ENCODE results near the gene MOB1B. TPM values are rescaled to one million over a fixed set of nuclear protein-coding genes. Genes with fewer than 3 reads are reported as not detected.

The MOB1B gene
- total and polyA plus RNA-seq, 10 of the 15 experiments (the other 5 are each of a cell fraction or from before 2014, with no cell fraction given): 1.9 to 11.4 (median 6.1) TPM

DNA sequence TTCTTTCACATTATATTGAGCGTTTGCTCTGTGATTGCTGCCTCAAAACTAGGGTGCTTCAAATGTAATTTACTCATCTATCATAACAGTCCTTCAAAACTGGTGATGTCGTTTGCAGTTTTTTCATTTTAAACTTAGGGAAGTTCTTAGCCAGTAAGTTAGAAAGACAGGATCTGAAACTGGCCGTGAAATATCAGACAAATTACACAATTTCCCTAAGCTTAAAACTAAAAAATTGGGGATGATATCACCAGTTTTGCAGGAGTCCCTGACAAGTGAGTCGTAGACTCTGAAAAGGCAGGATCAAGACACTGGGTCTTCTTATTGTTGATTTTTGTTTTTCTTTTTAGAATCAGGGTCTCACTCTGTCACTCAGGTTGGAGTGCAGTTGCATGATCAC, 44.8 kb downstream of the MOB1B start:
- Histone ChIP-seq H3K27ac (ENCODE audit: control insufficient read depth, insufficient read depth) (no peak overlapping the region), H3K4me1 (ENCODE audit: control insufficient read depth, insufficient read depth, low read length) (peaks cover 2% of the 10 kb centered on the region; the same call in 1 of the 2 replicates), H3K27me3 (replicated peaks in 1 of 2; ENCODE audit: control insufficient read depth in 2 of 2, insufficient read depth in 2 of 2, low read length in 1 of 2) (no peaks in the 10 kb centered on the region), H3K9ac (ENCODE audit: control insufficient read depth, insufficient read depth, low read length) (no peak overlapping the region), H2AFZ (ENCODE audit: control insufficient read depth, low read depth, low read length) (no peak overlapping the region), H3K4me2 (ENCODE audit: control insufficient read depth, insufficient read depth) (no peak overlapping the region), H3K79me2 (ENCODE audit: control insufficient read depth, insufficient read depth, low read length) (no peaks in the 10 kb centered on the region; the same call in 1 of the 2 replicates), H3K4me3 (no peak overlapping the region), H4K20me1 (ENCODE audit: control insufficient read depth, insufficient read depth) (no peaks in the 10 kb centered on the region), H3K9me3 (replicated peaks; ENCODE audit: control insufficient read depth, insufficient read depth, low read length) (no peaks in the 10 kb centered on the region), H3K36me3 (ENCODE audit: control insufficient read depth in 2 of 2, insufficient read depth in 2 of 2, low read length in 1 of 2) (no peaks in the 10 kb centered on the region)
- SMC1A ChIA-PET (ENCODE audit: uncharacterized antibody, unreplicated experiment): interaction anchor here (1.3 to 1.6 kb wide), 2 partner anchors 10 to 21 kb away, joined by 3 to 5 read pairs; no protein-coding TSS in a partner anchor
- 87% methylated on average over 4 of the region's 4 CpGs for WGBS (ENCODE audit: insufficient coverage, insufficient replicate concordance, low lambda C conversion rate, missing lambda C conversion rate)
- no peak for FAIRE-seq
- in situ Hi-C loops (cut with MboI) (no loop called here), intact Hi-C loops (cut with micrococcal nuclease; ENCODE audit: unreplicated experiment) (no loop called here)
- CTCF ChIA-PET: interaction anchor here (1.5 kb wide), 1 partner anchor 295 kb away, joined by 3 read pairs; no protein-coding TSS in a partner anchor
- ATAC-seq: no peak
- POLR2A ChIA-PET: no interaction called here
- RAD21 ChIA-PET (ENCODE audit: unreplicated experiment): no interaction called here
- TF ChIP-seq EED (IDR thresholded peaks at IDR 0.05; ENCODE audit: low read depth) (no peak), MYC (IDR thresholded peaks at IDR 0.05; ENCODE audit: insufficient read depth, insufficient read length, insufficient replicate concordance, low read length, severe bottlenecking) (no peak), HDAC2 (IDR thresholded peaks at IDR 0.05) (no peak), EZH2 (IDR thresholded peaks at IDR 0.05; ENCODE audit: borderline replicate concordance, control insufficient read depth, low read depth, low read length) (no peak), ESRRA (IDR thresholded peaks at IDR 0.05; ENCODE audit: low read length) (no peak), POLR2AphosphoS5 (IDR thresholded peaks at IDR 0.05; ENCODE audit: low read length) (no peak), SMARCA5 (IDR thresholded peaks at IDR 0.05) (no peak), MEF2B (IDR thresholded peaks at IDR 0.05; ENCODE audit: partially characterized antibody, poor library complexity, severe bottlenecking) (no peak), PKNOX1 (IDR thresholded peaks at IDR 0.05) (no peak), SIN3A (IDR thresholded peaks at IDR 0.05; ENCODE audit: low read depth, low read length) (no peak), SRF (IDR thresholded peaks at IDR 0.05; ENCODE audit: low read depth in 2 of 2, low read length in 2 of 2) (no peak), MXI1 (IDR thresholded peaks at IDR 0.05; ENCODE audit: low read depth, low read length) (no peak), CBX3 (IDR thresholded peaks at IDR 0.05; ENCODE audit: borderline replicate concordance, low read depth) (no peak), RBBP5 (conservative IDR thresholded peaks at IDR 0.05) (no peak), MEF2A (IDR thresholded peaks at IDR 0.05; ENCODE audit: insufficient read depth, low read depth, low read length) (no peak)
- TF ChIP-seq, protein P1, sequence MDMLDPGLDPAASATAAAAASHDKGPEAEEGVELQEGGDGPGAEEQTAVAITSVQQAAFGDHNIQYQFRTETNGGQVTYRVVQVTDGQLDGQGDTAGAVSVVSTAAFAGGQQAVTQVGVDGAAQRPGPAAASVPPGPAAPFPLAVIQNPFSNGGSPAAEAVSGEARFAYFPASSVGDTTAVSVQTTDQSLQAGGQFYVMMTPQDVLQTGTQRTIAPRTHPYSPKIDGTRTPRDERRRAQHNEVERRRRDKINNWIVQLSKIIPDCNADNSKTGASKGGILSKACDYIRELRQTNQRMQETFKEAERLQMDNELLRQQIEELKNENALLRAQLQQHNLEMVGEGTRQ (IDR thresholded peaks at IDR 0.05; ENCODE audit: borderline replicate concordance, low read depth, low read length): no peak
- TF ChIP-seq, protein P2, sequence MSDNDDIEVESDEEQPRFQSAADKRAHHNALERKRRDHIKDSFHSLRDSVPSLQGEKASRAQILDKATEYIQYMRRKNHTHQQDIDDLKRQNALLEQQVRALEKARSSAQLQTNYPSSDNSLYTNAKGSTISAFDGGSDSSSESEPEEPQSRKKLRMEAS (IDR thresholded peaks at IDR 0.05; ENCODE audit: low read depth, low read length): no peak
- DNase-seq (ENCODE audit: low read depth, low spot score): no peak
- BruUV-seq (replicated peaks): no TSS peak
